PC-9 (cell line): ENCODE results near the gene CRISP1. TPM values are rescaled to one million over a fixed set of nuclear protein-coding genes. Genes with fewer than 3 reads are reported as not detected.

Experiments used
- BruUV-seq: library from RNA; stranded (reverse); fragments of 400-500 nt; replicated peaks from 2 replicates; lab custom pipeline; 2021; lab: Mats Ljungman, UMichigan
- CTCF ChIA-PET: fragments of 300-600 bp; sonication (Branson Sonifier 250); formaldehyde crosslinking; loops from one replicate; lab custom pipeline; 2022; ENCODE audit warnings: antibody characterized with exemption; lab: Charles Lee
- POLR2A ChIA-PET: fragments of 300-600 bp; sonication (Branson Sonifier 250); formaldehyde crosslinking; loops from one replicate; lab custom pipeline; 2022; ENCODE audit warnings: antibody characterized with exemption; ENCODE audit not compliant: unreplicated experiment; lab: Charles Lee
- DNase-seq, 2 experiments: peaks; one replicate each; pipeline versions ENCODE4 v3.0.0 to v3.0.0-alpha.2; 2015 to 2022; ENCODE audit warnings: mixed read lengths in 1 of 2
- H2AFZ ChIP-seq: fragments of 200-600 bp; sonication (generic); 2 replicates; pipeline ENCODE4 v1.8.1; 2017; ENCODE audit warnings: antibody characterized with exemption
- H3F3A ChIP-seq: fragments of 200-600 bp; sonication (generic); 2 replicates; pipeline ENCODE4 v1.8.1; 2017; ENCODE audit warnings: antibody characterized with exemption, mild to moderate bottlenecking, low read depth; ENCODE audit not compliant: insufficient read depth
- H3K27ac ChIP-seq: fragments of 200-600 bp; sonication (generic); 2 replicates; pipeline ENCODE4 v1.6.1; 2016; ENCODE audit warnings: mixed run types
- H3K27me3 ChIP-seq: fragments of 200-600 bp; sonication (generic); 2 replicates; pipeline ENCODE4 v1.6.1; 2016; ENCODE audit warnings: low read depth, mixed run types; ENCODE audit not compliant: insufficient read depth
- H3K36me3 ChIP-seq: fragments of 200-600 bp; sonication (generic); 2 replicates; pipeline ENCODE4 v1.6.1; 2016; ENCODE audit warnings: low read depth, mixed run types
- H3K4me1 ChIP-seq: fragments of 200-600 bp; sonication (generic); replicated peaks from 2 replicates; pipeline ENCODE4 v1.6.1; 2016; ENCODE audit warnings: mixed run types; ENCODE audit not compliant: insufficient read depth
- H3K4me2 ChIP-seq: fragments of 200-600 bp; sonication (generic); 2 replicates; pipeline ENCODE4 v1.6.1; 2017; ENCODE audit warnings: mixed run types
- H3K4me3 ChIP-seq: fragments of 200-600 bp; sonication (generic); 2 replicates; pipeline ENCODE4 v1.6.1; 2016; ENCODE audit warnings: mixed run types
- H3K79me2 ChIP-seq: fragments of 200-600 bp; sonication (generic); 2 replicates; pipeline ENCODE4 v1.6.1; 2017; ENCODE audit warnings: low read depth, mixed run types
- H3K9me2 ChIP-seq: fragments of 200-600 bp; sonication (generic); 2 replicates; pipeline ENCODE4 v1.8.1; 2017; ENCODE audit warnings: mild to moderate bottlenecking; ENCODE audit not compliant: insufficient read depth
- H3K9me3 ChIP-seq: fragments of 200-600 bp; sonication (generic); 2 replicates; pipeline ENCODE4 v1.8.1; 2016; ENCODE audit warnings: low read depth; ENCODE audit not compliant: insufficient read depth
- H4K20me1 ChIP-seq: fragments of 200-600 bp; sonication (generic); 2 replicates; pipeline ENCODE4 v1.8.1; 2017; ENCODE audit not compliant: insufficient read depth
- EZH2 ChIP-seq: fragments of 200-600 bp; sonication (generic); IDR thresholded peaks from 2 replicates; pipeline ENCODE4 v1.8.0; 2017; ENCODE audit warnings: antibody characterized with exemption, low read depth
- intact Hi-C: fragments of 100-400 bp; cut with micrococcal nuclease; formaldehyde crosslinking; loops from one replicate; pipeline ENCODE4 v1.10.0; 2022; ENCODE audit not compliant: unreplicated experiment
- total RNA-seq: library from RNA; stranded (reverse); gene quantifications from 2 replicates; pipeline ENCODE4 v1.2.3, GENCODE V29; 2021
- TF ChIP-seq, protein P1 (sequence below): fragments of 200-600 bp; sonication (generic); conservative IDR thresholded peaks from 2 replicates; pipeline ENCODE4 v1.6.1; 2017; ENCODE audit warnings: mixed run types, antibody characterized with exemption, mild to moderate bottlenecking, moderate library complexity

CRISP1 gene
- total RNA-seq, 1 experiment from 2014 or later: not detected

- H3K4me3 ChIP-seq: no peak overlapping the region
- no peak overlapping the region for H3K27ac ChIP-seq
- no peaks in the 10 kb centered on the region for H3K36me3 ChIP-seq
- POLR2A ChIA-PET: no interaction called here
- H2AFZ ChIP-seq: no peak overlapping the region
- H3K4me1 ChIP-seq: no peaks in the 10 kb centered on the region
- no TSS peak for BruUV-seq
- H3K4me2 ChIP-seq: no peak overlapping the region
- H4K20me1 ChIP-seq: no peaks in the 10 kb centered on the region
- no peaks in the 10 kb centered on the region for H3F3A ChIP-seq
- H3K9me2 ChIP-seq: no peaks in the 10 kb centered on the region
- intact Hi-C loops: no loop called here
- no peaks in the 10 kb centered on the region for H3K27me3 ChIP-seq
- DNase-seq: no peak
- no peaks in the 10 kb centered on the region for H3K9me3 ChIP-seq
- CTCF ChIA-PET: no interaction called here
- H3K79me2 ChIP-seq: no peaks in the 10 kb centered on the region
- TF ChIP-seq, protein P1, sequence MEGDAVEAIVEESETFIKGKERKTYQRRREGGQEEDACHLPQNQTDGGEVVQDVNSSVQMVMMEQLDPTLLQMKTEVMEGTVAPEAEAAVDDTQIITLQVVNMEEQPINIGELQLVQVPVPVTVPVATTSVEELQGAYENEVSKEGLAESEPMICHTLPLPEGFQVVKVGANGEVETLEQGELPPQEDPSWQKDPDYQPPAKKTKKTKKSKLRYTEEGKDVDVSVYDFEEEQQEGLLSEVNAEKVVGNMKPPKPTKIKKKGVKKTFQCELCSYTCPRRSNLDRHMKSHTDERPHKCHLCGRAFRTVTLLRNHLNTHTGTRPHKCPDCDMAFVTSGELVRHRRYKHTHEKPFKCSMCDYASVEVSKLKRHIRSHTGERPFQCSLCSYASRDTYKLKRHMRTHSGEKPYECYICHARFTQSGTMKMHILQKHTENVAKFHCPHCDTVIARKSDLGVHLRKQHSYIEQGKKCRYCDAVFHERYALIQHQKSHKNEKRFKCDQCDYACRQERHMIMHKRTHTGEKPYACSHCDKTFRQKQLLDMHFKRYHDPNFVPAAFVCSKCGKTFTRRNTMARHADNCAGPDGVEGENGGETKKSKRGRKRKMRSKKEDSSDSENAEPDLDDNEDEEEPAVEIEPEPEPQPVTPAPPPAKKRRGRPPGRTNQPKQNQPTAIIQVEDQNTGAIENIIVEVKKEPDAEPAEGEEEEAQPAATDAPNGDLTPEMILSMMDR: no peak
- no peak for TF ChIP-seq EZH2
These were observed 45.9 kb upstream of the CRISP1 start for GRCh38 chr6:49912196-49912595.

- no peaks in the 10 kb centered on the region for H3K27me3 ChIP-seq
- H3K4me3 ChIP-seq: no peak overlapping the region
- BruUV-seq: no TSS peak
- no peaks in the 10 kb centered on the region for H3K9me2 ChIP-seq
- no peak overlapping the region for H3K27ac ChIP-seq
- H3K4me1 ChIP-seq: no peaks in the 10 kb centered on the region
- H3K4me2 ChIP-seq: no peak overlapping the region
- intact Hi-C loops: no loop called here
- DNase-seq: no peak
- no peaks in the 10 kb centered on the region for H3K79me2 ChIP-seq
- no peaks in the 10 kb centered on the region for H3K9me3 ChIP-seq
- CTCF ChIA-PET: no interaction called here
- no peaks in the 10 kb centered on the region for H3F3A ChIP-seq
- H4K20me1 ChIP-seq: no peaks in the 10 kb centered on the region
- POLR2A ChIA-PET: no interaction called here
- H2AFZ ChIP-seq: no peak overlapping the region
- no peaks in the 10 kb centered on the region for H3K36me3 ChIP-seq
- TF ChIP-seq, protein P1: no peak
- no peak for TF ChIP-seq EZH2
These were observed 44.9 kb upstream of the CRISP1 start for GRCh38 chr6:49911252-49911651.

DNA sequence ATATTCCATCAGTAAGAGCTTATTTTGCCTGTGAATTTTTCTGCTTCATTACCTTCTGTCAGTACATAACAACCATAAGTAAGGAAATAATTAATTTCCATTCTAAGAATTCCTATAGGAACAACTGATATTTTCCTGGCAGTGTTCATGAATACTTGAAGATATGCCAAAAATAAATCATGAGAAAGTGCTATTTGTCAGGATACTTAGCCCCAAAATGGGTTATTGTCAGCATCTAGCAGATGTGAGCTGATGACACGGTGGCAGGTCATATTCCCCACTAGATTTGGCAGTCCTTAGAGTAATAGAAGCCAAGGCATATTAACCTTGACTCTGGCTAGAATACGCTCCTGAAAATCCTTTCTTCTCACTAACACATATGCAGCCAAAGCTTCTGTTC lies 43.2 kb upstream of the CRISP1 start:
- ChIA-PET POLR2A (no interaction called here), CTCF (no interaction called here)
- no TSS peak for BruUV-seq
- Histone ChIP-seq H3K27me3 (no peaks in the 10 kb centered on the region), H2AFZ (no peak overlapping the region), H3K4me1 (no peaks in the 10 kb centered on the region), H3K9me2 (no peaks in the 10 kb centered on the region), H3K27ac (no peak overlapping the region), H3K4me2 (no peak overlapping the region), H3K9me3 (no peaks in the 10 kb centered on the region), H3K79me2 (no peaks in the 10 kb centered on the region), H3F3A (no peaks in the 10 kb centered on the region), H4K20me1 (no peaks in the 10 kb centered on the region), H3K36me3 (no peaks in the 10 kb centered on the region), H3K4me3 (no peak overlapping the region)
- intact Hi-C loops: no loop called here
- TF ChIP-seq, protein P1: no peak
- TF ChIP-seq EZH2: no peak
- DNase-seq: no peak
